Activated CD8-positive, alpha-beta T cell treated with anti-CD3 and anti-CD28 coated beads, Interleukin-2, amount 10 ng/mL, durations not matched to agents 7 days and 5 days (primary cell): ENCODE results near the gene GOLT1A. TPM values are rescaled to one million over a fixed set of nuclear protein-coding genes. Genes with fewer than 3 reads are reported as not detected.

ENCODE experiments used
- ATAC-seq: fragments of 150-1000 bp; cut with Tn5 transposase; one replicate; pipeline ENCODE4 v1.10.0; 2021; ENCODE audit warnings: moderate library complexity
- CTCF ChIA-PET: fragments of 350-600 bp; sonication (Branson Sonifier 250); formaldehyde crosslinking; loops from one replicate; lab custom pipeline; 2021; ENCODE audit warnings: antibody characterized with exemption; lab: Charles Lee
- POLR2A ChIA-PET: fragments of 350-600 bp; sonication (Branson Sonifier 250); formaldehyde crosslinking; loops from one replicate; lab custom pipeline; 2021; ENCODE audit warnings: antibody characterized with exemption; lab: Charles Lee
- DNase-seq: peaks from one replicate; pipeline ENCODE4 v3.0.0-alpha.2; 2020
- H3K27ac Mint-ChIP-seq: one replicate; pipeline ENCODE4 v1.8.0; 2021; ENCODE audit warnings: mild to moderate bottlenecking, mixed read lengths
- H3K27me3 Mint-ChIP-seq: one replicate; pipeline ENCODE4 v1.8.0; 2021; ENCODE audit warnings: low read depth, mixed read lengths
- H3K36me3 Mint-ChIP-seq: one replicate; pipeline ENCODE4 v1.8.0; 2021; ENCODE audit warnings: low read depth, mixed read lengths
- H3K4me1 Mint-ChIP-seq: one replicate; pipeline ENCODE4 v1.8.0; 2021; ENCODE audit warnings: low read depth, mixed read lengths
- H3K4me3 Mint-ChIP-seq: one replicate; pipeline ENCODE4 v1.8.0; 2021; ENCODE audit warnings: mild to moderate bottlenecking, mixed read lengths
- H3K9me3 Mint-ChIP-seq: one replicate; pipeline ENCODE4 v1.8.0; 2022; ENCODE audit warnings: mixed read lengths; ENCODE audit not compliant: insufficient read depth
- total RNA-seq, 2 experiments: library from RNA; stranded (reverse); gene quantifications; one replicate each; pipeline ENCODE4 v1.2.3, GENCODE V29; 2021

The GOLT1A gene, protein sequence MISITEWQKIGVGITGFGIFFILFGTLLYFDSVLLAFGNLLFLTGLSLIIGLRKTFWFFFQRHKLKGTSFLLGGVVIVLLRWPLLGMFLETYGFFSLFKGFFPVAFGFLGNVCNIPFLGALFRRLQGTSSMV
- total RNA-seq, result not detected

DNA sequence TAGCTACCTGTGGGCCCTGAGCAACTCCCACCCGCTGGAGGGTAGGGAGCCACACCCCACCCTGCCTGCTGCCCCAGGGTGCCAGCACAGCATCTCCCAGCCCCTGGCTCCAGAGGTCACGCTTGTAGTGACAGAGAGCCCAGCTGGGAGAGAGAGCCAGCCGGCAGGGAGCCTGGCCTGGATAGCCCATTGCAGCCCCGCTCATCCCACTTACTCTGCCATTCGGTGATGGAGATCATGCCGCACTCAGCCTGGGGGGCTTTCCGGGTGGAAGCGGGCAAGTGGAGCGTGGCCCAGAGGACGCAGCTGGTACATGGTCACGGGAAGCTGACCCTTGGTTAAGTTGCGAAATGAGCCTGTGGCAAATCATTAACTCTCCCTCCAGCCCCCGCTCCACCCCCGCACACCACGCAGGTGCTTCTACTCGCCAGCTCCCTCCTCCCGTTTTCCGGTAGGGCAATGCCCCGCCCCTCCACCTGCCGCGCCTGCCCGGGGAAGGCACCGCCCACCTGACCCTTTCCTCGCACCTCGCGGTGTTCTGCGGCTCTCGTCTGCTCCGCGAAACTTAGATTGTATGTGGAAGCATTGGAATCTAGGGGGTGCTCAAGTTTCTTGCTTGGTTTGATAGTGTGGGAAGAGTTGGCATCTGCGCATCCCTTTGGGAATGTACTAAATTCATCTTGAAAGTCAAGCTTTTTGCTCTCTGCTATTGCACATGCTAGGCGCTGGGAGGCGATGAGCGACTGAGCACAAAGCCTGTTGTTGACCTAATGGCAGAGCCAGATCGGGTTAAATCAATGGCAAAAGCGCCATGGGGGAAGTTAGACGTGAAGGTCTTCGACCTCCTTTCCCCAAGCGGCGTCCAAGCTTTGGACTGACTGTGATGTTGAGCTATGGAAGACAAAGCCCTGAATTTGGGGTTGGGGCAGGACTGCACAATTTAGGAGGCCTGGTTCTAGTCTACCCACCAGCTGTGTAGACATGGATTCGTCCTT lies at the start of gene GOLT1A:
Gene GOLT1A (minus strand): TSS at position 321 of the 995 bp plus-strand sequence. CDS start 82 bp downstream, at position 239.
- H3K27ac Mint-ChIP-seq, result no peak within 1 kb of the TSS
- H3K4me1 Mint-ChIP-seq, result peaks cover 16% of the 10 kb centered on the region
- H3K4me3 Mint-ChIP-seq, result peak within 1 kb of the TSS; percentile 12
- ChIA-PET POLR2A (interaction anchor here (0.6 to 0.7 kb wide), 2 partner anchors 16 to 572 kb away, joined by 3 read pairs; no protein-coding TSS in a partner anchor), CTCF (interaction anchor here (0.7 to 3.7 kb wide), 13 partner anchors 8 to 185 kb away, joined by 3 to 29 read pairs (median 5); partner anchors contain the start of gene PLEKHA6)
- DNase-seq (peak; percentile 54), ATAC-seq (peak; percentile 73)
- no peaks in the 10 kb centered on the region for H3K36me3 Mint-ChIP-seq
- peaks cover 15% of the 10 kb centered on the region for H3K27me3 Mint-ChIP-seq
- no peaks in the 10 kb centered on the region for H3K9me3 Mint-ChIP-seq

DNA sequence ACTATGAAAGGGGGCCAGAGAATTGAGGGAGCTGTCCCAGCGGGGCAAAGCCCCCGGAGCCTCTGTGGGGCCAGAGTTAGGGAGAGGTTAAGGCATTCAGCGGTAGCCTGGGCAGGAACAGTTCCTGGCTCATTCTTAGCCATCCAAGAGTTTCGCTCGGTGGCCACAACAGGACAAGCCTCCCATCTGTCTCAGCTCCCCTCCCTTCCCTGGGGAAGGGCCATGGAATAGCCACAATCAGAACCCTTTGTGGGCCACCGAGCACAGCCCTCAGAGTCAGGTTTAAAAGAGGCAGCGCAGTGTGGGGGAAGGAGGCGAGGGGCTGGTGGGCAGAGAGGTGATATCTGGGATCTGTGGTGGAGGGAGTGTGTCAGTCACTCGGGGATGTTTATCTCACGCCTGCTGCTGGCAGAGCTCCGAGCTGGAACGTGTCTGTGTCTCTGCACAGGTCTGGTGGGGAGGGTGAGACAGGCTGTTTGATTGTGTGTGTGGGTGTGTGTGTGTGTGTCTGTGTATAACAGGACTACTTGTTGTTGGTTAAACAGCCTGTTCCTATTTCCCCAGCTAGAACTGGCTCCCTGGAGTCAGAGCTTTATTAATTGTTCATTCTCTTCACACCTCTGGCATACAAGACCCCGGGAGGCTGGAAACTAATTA lies 49.6 kb upstream of the GOLT1A start:
- H3K36me3 Mint-ChIP-seq, result no peaks in the 10 kb centered on the region
- H3K27ac Mint-ChIP-seq, result no peak overlapping the region
- ATAC-seq, result no peak
- ChIA-PET CTCF (interaction anchor here (2.6 kb wide), 1 partner anchor 100 kb away, joined by 10 read pairs; no protein-coding TSS in a partner anchor), POLR2A (no interaction called here)
- DNase-seq, result no peak
- H3K4me1 Mint-ChIP-seq, result no peaks in the 10 kb centered on the region
- H3K4me3 Mint-ChIP-seq, result no peak overlapping the region
- H3K9me3 Mint-ChIP-seq, result no peaks in the 10 kb centered on the region
- no peaks in the 10 kb centered on the region for H3K27me3 Mint-ChIP-seq

DNA sequence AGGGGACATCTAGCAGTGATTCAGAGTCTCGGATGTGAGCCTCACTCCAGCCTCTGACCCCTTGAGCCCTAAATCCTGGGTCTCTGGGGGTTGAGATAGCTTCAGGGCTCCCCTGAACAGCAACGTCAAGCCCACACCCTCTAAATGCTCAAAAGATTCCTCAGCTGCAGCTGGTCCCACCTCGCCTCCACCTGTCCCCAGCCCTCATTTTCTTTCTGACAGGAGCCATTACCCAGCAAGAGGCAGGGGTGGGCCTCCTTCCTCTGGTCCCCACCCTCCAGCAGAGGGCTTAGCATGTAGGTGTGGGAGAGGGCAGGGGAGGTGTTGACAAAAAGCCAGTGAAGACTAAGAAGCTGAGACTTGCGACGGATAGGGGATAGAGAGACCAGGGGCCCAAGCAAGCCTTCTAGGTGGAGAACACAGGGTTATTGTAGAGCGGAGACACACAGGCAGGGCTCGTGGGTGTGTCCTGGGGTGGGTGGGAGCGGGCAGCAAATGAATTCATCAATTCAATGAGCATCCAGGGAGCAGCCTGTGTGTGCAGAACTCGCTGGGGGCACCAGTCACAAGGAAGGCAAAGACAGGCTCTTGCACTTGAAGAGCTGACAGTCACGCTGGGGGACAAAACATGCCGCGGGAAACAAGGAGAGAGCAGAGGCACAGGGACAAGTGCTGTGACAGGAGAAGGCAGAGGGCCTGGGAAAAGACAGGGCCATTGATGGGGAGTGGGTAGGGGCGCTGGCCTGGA lies 48.9 kb upstream of the GOLT1A start:
- Mint-ChIP-seq H3K27me3 (no peaks in the 10 kb centered on the region), H3K36me3 (no peaks in the 10 kb centered on the region), H3K4me1 (no peaks in the 10 kb centered on the region), H3K9me3 (no peaks in the 10 kb centered on the region), H3K4me3 (no peak overlapping the region), H3K27ac (no peak overlapping the region)
- ChIA-PET POLR2A (no interaction called here), CTCF (interaction anchor here (1.1 to 2.6 kb wide), 2 partner anchors 101 to 136 kb away, joined by 3 to 10 read pairs; no protein-coding TSS in a partner anchor)
- ATAC-seq, result no peak
- no peak for DNase-seq

DNA sequence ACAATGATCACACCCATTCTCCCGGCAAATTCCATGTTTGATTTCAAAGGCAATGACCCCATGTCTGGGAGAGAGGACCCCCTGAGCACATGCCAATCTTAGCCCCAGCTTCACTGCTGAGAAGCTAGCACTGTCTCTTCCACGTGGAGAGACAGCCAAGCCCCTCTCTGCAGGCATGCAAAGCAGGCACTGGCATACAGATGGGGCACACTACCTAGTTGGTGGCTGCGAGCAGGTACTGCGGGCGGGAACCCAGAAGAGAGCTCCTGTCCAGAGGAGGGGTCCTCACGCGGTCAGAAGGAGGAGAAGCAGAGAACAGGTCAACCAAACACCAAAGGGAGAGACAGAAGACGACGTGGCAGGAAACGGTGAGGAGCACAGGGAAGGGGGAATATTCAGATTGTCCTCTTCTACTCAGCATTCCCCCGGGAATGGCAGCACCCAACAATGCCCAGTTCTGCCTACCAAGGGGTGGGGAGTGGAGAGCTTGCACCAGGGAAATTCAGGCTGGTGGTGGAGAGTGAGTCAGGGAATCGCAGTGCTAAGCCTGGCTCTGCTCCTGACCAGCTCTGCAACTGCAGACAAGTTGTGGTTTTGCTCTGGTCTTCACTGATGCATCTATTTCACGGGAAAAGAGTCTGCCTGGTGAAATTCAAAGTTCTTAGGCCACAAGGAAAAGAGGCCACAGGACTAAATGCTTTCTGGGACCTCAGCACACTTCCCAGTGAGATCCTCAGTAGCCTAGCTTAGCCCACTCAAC lies 48.1 kb upstream of the GOLT1A start:
- DNase-seq (no peak), ATAC-seq (no peak)
- ChIA-PET CTCF (interaction anchor here (1.1 to 2.6 kb wide), 2 partner anchors 102 to 137 kb away, joined by 3 to 10 read pairs; no protein-coding TSS in a partner anchor), POLR2A (no interaction called here)
- no peaks in the 10 kb centered on the region for H3K4me1 Mint-ChIP-seq
- H3K36me3 Mint-ChIP-seq, result no peaks in the 10 kb centered on the region
- no peaks in the 10 kb centered on the region for H3K9me3 Mint-ChIP-seq
- no peaks in the 10 kb centered on the region for H3K27me3 Mint-ChIP-seq
- H3K4me3 Mint-ChIP-seq, result no peak overlapping the region
- H3K27ac Mint-ChIP-seq, result no peak overlapping the region

DNA sequence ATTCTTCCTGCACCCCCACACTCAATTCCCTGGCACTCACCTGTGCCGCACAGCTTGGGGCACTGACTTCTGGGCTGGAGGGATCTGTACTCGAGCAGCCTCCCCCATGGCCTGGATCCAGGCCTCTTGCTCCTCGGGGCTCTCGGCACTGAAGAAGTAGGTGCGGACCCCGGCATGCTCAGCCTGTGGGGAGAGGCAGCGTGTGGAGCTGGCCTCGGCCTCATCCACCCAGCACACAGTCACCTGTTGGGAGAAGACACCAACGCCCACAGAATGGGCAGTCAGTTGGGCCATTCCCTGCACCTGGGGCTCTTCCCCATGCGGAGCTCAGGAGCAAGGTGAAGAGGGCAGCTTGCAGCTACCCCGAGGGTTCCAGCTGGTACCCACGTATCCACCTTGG lies 47.5 kb upstream of the GOLT1A start:
- H3K27ac Mint-ChIP-seq, result no peak overlapping the region
- ChIA-PET POLR2A (no interaction called here), CTCF (interaction anchor here (2.6 kb wide), 1 partner anchor 103 kb away, joined by 10 read pairs; no protein-coding TSS in a partner anchor)
- H3K4me1 Mint-ChIP-seq, result no peaks in the 10 kb centered on the region
- ATAC-seq (no peak), DNase-seq (no peak)
- no peaks in the 10 kb centered on the region for H3K36me3 Mint-ChIP-seq
- H3K27me3 Mint-ChIP-seq, result no peaks in the 10 kb centered on the region
- no peaks in the 10 kb centered on the region for H3K9me3 Mint-ChIP-seq
- no peak overlapping the region for H3K4me3 Mint-ChIP-seq

DNA sequence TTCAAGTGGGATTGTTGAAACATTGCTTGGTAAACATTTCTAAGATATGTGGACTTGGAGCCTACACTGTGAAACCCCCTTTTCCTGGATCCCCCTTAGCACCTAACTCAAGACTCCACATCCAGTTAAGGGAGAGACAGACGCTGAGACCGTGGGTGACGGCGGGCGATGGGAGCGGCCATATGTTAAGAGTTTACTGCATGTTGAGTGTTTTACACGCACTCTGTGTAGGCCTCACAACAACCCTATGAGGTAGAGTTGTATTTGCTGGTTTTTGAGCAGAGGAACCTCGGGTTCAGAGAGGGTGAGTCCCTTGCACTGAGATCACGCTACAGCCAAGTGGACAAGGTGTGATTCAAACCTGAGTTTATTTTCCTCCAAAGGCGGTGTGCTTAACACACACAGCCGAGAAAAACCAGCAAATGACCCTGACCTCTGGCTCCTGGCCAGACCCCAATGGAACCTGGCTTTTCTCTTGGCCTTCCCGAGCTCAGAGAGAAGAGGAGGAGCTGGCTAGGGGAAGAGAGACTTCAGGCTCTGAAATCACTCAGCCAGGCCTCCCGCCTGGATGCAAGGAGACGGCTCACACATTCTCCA lies 46.9 kb upstream of the GOLT1A start:
- Mint-ChIP-seq H3K4me1 (no peaks in the 10 kb centered on the region), H3K9me3 (no peaks in the 10 kb centered on the region), H3K27me3 (no peaks in the 10 kb centered on the region), H3K27ac (no peak overlapping the region), H3K4me3 (no peak overlapping the region), H3K36me3 (no peaks in the 10 kb centered on the region)
- ATAC-seq, result no peak
- ChIA-PET POLR2A (no interaction called here), CTCF (interaction anchor here (1.2 to 2.6 kb wide), 2 partner anchors 103 kb away, joined by 4 to 10 read pairs; no protein-coding TSS in a partner anchor)
- DNase-seq, result no peak

DNA sequence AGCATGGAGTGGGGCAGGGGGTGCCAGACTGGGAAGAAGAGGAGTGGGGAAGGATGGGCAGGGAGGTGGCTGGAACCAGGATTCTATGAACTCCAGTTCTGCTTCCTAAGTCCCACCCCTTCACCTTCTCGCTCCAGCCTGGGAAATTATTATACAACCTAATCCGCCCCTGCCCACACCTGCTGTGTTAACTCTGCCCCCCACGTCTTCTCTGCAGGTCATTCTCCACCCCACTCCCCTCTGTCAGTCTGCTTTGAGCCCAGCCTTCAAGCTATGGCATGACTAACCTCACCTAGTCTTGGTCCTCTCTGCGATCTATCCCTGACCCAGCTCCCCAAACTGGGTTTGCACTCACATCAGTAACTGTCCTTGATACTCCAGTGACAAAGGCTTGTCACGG lies 46.0 kb upstream of the GOLT1A start:
- Mint-ChIP-seq H3K4me3 (no peak overlapping the region), H3K27me3 (no peaks in the 10 kb centered on the region), H3K9me3 (no peaks in the 10 kb centered on the region), H3K36me3 (no peaks in the 10 kb centered on the region), H3K27ac (no peak overlapping the region), H3K4me1 (no peaks in the 10 kb centered on the region)
- ChIA-PET CTCF (interaction anchor here (1.2 kb wide), 1 partner anchor 104 kb away, joined by 4 read pairs; no protein-coding TSS in a partner anchor), POLR2A (no interaction called here)
- no peak for ATAC-seq
- no peak for DNase-seq

DNA sequence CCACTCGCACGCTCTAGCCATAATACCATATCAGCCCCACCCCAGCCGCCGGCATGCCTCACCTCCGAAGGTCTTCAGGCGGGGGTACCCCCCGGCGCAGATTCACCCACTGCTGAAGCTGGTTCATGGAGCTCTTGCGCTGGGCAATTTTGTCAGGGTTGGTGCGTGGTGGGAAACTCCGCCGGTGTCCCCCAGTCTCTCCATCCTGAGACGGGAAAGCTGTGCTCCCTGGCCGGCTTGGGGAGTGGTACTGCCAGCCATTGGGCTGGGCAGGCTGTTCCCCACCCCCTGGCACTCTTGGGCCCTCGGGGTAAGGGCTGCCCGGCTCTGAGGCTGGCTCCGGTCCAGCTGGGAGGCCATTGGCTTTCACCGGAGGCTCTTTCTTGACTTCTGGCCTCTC lies 45.4 kb upstream of the GOLT1A start:
- no peaks in the 10 kb centered on the region for H3K9me3 Mint-ChIP-seq

DNA sequence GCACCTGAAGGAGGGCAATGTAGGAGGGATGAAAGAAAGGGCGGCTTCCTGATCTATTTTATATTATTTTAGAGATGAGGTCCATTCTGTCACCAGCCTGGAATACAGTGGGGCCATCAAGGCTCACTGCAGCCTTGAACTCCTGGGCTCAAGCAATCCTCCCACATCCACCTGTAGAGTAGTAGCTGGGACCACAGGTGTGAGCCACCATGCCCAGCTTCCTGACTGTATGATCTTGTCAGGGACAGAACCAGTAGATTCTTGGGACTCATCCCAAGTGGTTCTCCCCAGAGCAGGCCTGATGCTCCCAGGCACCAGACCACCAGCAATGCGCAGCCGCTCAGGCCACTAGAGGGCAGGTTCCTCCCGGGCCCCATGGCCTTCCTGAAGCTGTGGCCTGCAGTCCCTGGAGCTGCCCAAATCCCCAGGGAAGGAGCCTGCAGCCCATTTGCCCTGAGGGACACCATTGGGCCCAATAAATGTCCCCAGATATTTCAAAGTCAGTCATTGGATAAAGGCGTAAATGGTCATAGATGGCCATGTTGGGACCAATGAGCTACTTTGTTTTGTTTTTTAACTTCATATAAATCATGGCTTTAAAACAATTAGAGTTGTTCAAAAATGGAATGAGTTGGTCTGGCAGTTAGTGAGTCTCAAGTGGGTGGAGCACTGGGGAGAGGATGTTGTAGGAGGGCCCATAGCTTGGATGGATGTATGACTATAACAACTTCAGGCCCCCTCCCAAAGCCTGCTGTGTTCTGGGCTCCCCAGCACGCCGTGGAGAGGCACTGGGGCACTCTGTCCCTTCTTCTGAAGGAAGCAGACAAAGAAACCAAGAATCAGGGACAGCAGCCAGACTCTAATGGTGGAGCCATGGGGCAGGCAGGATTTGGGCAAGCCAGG lies 44.7 kb upstream of the GOLT1A start:
- POLR2A ChIA-PET, result no interaction called here
- no peaks in the 10 kb centered on the region for H3K27me3 Mint-ChIP-seq
- H3K27ac Mint-ChIP-seq, result no peak overlapping the region
- H3K9me3 Mint-ChIP-seq, result no peaks in the 10 kb centered on the region
- ATAC-seq (no peak), DNase-seq (peak; percentile 39)
- no peaks in the 10 kb centered on the region for H3K36me3 Mint-ChIP-seq
- CTCF ChIA-PET, result interaction anchor here (0.6 to 3.1 kb wide), 24 partner anchors 10 to 243 kb away, joined by 3 to 63 read pairs (median 3); partner anchors contain the start of gene PLEKHA6
- H3K4me1 Mint-ChIP-seq, result no peaks in the 10 kb centered on the region
- H3K4me3 Mint-ChIP-seq, result no peak overlapping the region

More for the DNA sequence above, 45.4 kb upstream of the GOLT1A start:
- no peak overlapping the region for H3K27ac Mint-ChIP-seq
- ChIA-PET CTCF (interaction anchor here (0.6 to 3.1 kb wide), 19 partner anchors 11 to 242 kb away, joined by 3 to 63 read pairs (median 3); partner anchors contain the start of gene PLEKHA6), POLR2A (no interaction called here)
- H3K27me3 Mint-ChIP-seq, result no peaks in the 10 kb centered on the region
- no peaks in the 10 kb centered on the region for H3K36me3 Mint-ChIP-seq
- H3K4me3 Mint-ChIP-seq, result no peak overlapping the region
- no peaks in the 10 kb centered on the region for H3K4me1 Mint-ChIP-seq
- DNase-seq, result no peak
- no peak for ATAC-seq
